Activated T-cell treated with anti-CD3 and anti-CD28 coated beads, Interleukin-2, amount 50 U/mL, for 72 hours (primary cell): Measurements from ENCODE around the gene ZNF516. TPM values are rescaled to one million over a fixed set of nuclear protein-coding genes. Genes with fewer than 3 reads are reported as not detected.

Source experiments
- ATAC-seq, 2 donors: fragments of 150-1000 bp; cut with Tn5 transposase; replicated peaks in 1 of 2; 2 replicates each; pipeline ENCODE4 v1.10.0; 2021; ENCODE audit warnings: moderate library complexity in 2 of 2, mild to moderate bottlenecking in 1 of 2
- DNase-seq, 2 donors: peaks; one replicate each; pipeline ENCODE4 v3.0.0; 2021 to 2022; ENCODE audit warnings: mixed read lengths in 1 of 2
- H3K27ac Mint-ChIP-seq: one replicate; pipeline ENCODE4 v1.8.0; 2022; ENCODE audit warnings: mild to moderate bottlenecking, moderate library complexity, mixed read lengths
- H3K27me3 Mint-ChIP-seq: one replicate; pipeline ENCODE4 v1.8.0; 2022; ENCODE audit warnings: low read depth, mixed read lengths
- H3K36me3 Mint-ChIP-seq, 2 donors: one replicate each; pipeline ENCODE4 v1.8.0; 2022; ENCODE audit warnings: mixed read lengths in 2 of 2, mild to moderate bottlenecking in 1 of 2; ENCODE audit not compliant: insufficient read depth in 2 of 2
- H3K4me1 Mint-ChIP-seq: one replicate; pipeline ENCODE4 v1.8.0; 2022; ENCODE audit warnings: low read depth, mixed read lengths
- H3K4me3 Mint-ChIP-seq, 2 donors: one replicate each; pipeline ENCODE4 v1.8.0; 2022; ENCODE audit warnings: mild to moderate bottlenecking in 2 of 2, mixed read lengths in 2 of 2, moderate library complexity in 2 of 2
- H3K9me3 Mint-ChIP-seq, 2 donors: one replicate each; pipeline ENCODE4 v1.8.0; 2022; ENCODE audit warnings: mixed read lengths in 2 of 2
- total RNA-seq, 2 donors: library from RNA; stranded (reverse); gene quantifications; one replicate each; pipeline ENCODE4 v1.2.3, GENCODE V29; 2022

ZNF516 gene
- total RNA-seq, 2 donors from 2014 or later: 13.2 to 13.9 TPM

DNA sequence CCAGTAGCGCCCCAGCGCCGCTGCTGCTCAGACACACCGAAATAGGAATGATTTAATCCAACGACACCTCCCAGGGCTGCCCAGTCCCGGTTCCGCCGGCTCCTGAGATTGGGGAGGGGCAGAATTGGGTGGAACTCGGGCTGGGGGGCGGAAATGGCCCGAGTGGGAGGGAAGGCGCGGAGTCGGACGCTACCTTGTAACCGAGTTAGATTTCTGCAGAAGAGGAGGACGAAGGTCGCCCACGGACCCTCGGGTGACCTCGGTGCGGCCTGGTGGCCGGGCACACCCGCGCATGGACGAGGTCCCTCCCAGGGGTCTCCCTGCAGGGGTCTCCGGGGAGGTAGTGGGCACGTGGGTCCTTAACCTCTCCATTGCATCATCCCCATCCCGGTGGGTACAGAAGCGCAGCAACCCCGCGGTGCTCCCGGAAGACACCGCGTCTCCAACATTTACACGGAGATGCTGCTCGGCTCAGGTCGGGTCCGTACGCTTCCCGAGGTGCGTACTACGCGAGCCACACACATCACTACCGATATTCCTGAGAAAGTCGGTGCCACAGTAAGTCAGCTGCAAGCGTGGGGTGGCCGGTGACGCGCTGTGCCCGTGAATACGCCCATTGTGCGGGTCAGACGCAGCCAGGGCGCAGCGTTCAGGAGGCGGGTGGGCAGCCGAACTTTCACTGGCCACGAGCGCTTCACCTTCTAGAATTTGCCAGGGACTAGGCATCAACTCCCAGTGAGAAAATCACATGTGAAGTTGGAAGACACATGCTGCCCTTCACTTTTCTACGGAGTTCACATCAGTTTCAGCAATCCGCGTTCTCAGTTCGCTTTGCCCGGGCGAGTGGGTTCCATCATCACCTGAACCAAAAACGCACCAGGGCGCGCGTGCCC is 3.0 kb downstream of the ZNF516 start:
- peaks cover 25% of the 10 kb centered on the region for H3K27me3 Mint-ChIP-seq
- ATAC-seq: peak; percentile 14 to 18
- H3K9me3 Mint-ChIP-seq: no peaks in the 10 kb centered on the region
- H3K36me3 Mint-ChIP-seq: peaks cover 4 to 12% of the 10 kb centered on the region in 2 donors
- peak overlapping the region; percentile 95 to 100 for H3K4me3 Mint-ChIP-seq
- H3K27ac Mint-ChIP-seq: peak overlapping the region; percentile 86
- H3K4me1 Mint-ChIP-seq: peaks cover 41% of the 10 kb centered on the region
- peak; percentile 46 to 49 for DNase-seq

DNA sequence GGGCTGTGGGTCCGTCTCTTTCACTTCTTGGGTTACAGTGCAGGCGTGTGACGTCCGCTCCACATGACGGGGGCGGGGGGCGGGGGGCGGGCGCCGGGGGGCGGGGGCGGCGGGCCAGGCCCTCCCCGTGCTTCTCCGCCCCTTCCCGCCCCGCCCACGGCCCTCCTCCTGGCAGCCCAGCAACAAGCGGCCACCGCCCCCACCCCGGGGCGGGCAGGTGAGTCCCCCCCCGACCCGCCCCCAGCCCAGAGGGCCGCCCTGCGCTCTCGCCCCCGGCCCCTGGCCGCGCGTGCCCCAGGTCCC is 3.6 kb downstream of the ZNF516 start:
- Mint-ChIP-seq H3K27ac (no peak overlapping the region), H3K4me3 (peak overlapping the region; percentile 95 to 100), H3K27me3 (peaks cover 25% of the 10 kb centered on the region), H3K4me1 (peaks cover 45% of the 10 kb centered on the region), H3K9me3 (no peaks in the 10 kb centered on the region), H3K36me3 (peaks cover 4 to 12% of the 10 kb centered on the region in 2 donors)
- peak; percentile 63 to 65 for DNase-seq
- peak; percentile 31 to 32 for ATAC-seq

DNA sequence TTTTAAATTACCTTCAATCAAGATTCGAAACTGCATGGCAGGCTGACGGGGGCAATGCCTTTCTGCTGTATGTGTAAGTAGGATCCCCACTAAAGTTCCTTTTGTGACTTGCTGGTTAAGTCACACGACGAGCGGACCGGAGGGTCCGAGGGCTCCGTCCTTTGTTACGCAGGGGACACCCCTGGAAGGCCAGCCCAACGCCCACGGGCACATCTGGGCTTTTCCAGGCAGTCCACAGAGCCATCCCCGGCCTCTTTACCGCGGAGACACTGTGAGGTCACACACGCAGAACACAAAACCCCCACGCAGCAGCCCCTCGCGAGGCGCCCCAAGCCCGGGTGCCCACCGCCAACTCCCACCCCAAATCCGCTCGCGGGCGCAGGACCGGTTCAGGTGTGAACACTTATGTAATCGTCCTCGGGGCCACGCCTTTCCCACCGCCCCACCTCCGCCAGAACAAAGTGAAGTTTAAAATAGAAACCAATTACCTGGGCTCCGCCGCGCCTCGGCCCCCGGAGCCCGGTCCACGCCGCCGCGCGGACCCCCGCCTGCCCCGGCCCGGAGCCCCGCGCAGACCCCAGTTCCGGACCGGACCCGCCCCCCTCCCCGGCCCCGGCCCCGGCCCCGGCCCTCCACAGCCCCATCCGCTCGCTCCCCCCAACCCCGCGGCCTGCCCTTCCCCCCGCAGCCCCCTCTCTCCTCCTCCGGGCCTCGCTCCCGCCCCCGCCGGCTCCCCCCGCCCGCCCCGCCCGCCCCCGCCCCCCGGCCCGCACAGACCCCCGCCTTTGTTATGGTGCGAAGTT is 4.2 kb downstream of the ZNF516 start:
- H3K27me3 Mint-ChIP-seq: peaks cover 26% of the 10 kb centered on the region
- peak overlapping the region; percentile 74 for H3K27ac Mint-ChIP-seq
- H3K36me3 Mint-ChIP-seq: peaks cover 4 to 10% of the 10 kb centered on the region in 2 donors
- peak overlapping the region; percentile 91 to 94 for H3K4me3 Mint-ChIP-seq
- ATAC-seq (no peak), DNase-seq (peak; percentile 40 to 46)
- no peaks in the 10 kb centered on the region for H3K9me3 Mint-ChIP-seq
- H3K4me1 Mint-ChIP-seq: peaks cover 46% of the 10 kb centered on the region

DNA sequence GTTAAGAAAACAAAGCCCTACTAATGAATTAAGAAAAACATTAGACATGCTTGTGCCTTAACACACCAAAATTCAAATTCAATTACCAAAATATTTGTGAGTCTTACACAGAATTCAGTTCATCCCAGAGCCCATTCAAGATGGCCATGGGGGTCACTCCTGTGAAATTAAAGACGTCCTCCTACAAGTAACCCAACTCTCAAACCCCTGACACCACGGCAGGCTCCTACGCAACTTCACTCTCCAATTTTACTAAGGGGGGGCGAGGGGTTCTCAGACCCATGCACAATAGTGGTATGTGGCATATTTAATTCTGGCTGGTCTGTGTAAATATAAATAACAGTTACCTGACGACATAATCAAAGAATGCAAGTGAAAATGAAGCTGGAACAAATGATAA is 5.0 kb downstream of the ZNF516 start:
- peaks cover 4 to 8% of the 10 kb centered on the region in 2 donors for H3K36me3 Mint-ChIP-seq
- H3K9me3 Mint-ChIP-seq: no peaks in the 10 kb centered on the region
- peaks cover 26% of the 10 kb centered on the region for H3K27me3 Mint-ChIP-seq
- H3K4me1 Mint-ChIP-seq: peaks cover 40% of the 10 kb centered on the region
- H3K27ac Mint-ChIP-seq: no peak overlapping the region
- peak overlapping the region; percentile 91 to 94 for H3K4me3 Mint-ChIP-seq
- ATAC-seq: no peak
- DNase-seq: no peak

DNA sequence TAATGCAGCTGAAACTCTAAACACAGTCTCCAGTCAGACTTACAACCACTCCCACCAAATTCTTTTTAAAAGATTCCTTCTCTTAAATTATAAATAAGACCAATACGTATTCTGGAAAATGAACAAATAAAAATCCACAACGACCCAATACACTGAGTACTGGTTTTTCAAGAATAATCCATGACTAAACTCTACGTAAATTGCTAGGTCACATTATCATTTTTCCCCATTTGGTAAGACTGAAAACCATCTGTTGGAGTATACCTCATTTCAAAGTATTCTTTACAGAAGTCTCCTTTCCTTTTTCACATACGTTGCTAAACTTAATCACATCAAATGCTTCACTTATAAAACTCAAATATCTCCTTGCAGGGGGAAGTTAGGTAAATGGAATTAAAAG is 6.0 kb downstream of the ZNF516 start:
- H3K4me1 Mint-ChIP-seq: peaks cover 40% of the 10 kb centered on the region
- H3K4me3 Mint-ChIP-seq: no peak overlapping the region
- DNase-seq: no peak
- H3K27me3 Mint-ChIP-seq: peaks cover 26% of the 10 kb centered on the region
- ATAC-seq: no peak
- H3K9me3 Mint-ChIP-seq: no peaks in the 10 kb centered on the region
- no peak overlapping the region for H3K27ac Mint-ChIP-seq
- H3K36me3 Mint-ChIP-seq: peaks cover 4 to 8% of the 10 kb centered on the region in 2 donors

DNA sequence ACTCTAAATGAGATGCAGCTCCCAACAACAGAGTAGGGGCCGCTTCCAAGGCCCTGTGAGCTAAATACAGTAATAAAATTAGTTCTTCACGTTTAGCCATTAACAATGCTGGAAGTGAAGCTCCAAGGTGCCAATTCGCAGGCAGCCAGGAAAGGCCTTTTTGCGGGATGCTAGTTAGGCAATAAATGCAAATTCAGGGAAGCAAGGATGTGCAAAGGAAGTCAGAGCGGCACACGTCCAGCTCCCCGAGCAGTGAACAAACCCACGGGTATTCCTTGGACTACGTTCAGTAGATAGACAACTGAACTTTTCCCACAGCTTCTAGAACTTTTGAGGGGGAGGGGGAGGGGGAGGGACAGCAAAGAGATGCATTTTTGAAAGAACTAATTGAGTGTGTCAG is 6.9 kb downstream of the ZNF516 start:
- DNase-seq (no peak), ATAC-seq (no peak)
- peaks cover 18% of the 10 kb centered on the region for H3K27me3 Mint-ChIP-seq
- H3K36me3 Mint-ChIP-seq: peaks cover 0 to 8% of the 10 kb centered on the region in 2 donors
- H3K4me3 Mint-ChIP-seq: no peak overlapping the region
- H3K27ac Mint-ChIP-seq: no peak overlapping the region
- H3K9me3 Mint-ChIP-seq: no peaks in the 10 kb centered on the region
- H3K4me1 Mint-ChIP-seq: peaks cover 33% of the 10 kb centered on the region

DNA sequence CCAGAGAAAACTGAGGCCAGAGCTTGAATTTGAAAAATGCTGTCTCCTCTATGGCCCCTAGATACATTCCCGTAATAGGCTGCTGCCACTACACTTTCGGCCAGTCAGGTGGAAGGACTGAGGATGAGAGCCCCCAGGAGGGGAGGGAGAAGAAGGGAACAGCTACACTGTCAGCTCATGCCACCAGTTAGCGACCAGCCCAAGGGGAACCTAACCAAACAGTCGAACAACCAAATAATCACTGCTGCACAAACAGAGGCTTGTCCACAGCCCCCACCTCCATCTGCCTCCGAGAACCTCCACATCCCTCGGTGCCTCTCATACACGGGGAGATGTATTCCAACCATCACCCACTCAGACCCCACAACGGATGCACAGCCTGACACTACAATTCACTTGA is 7.3 kb downstream of the ZNF516 start:
- Mint-ChIP-seq H3K4me3 (no peak overlapping the region), H3K27ac (no peak overlapping the region), H3K4me1 (peaks cover 29% of the 10 kb centered on the region), H3K36me3 (peaks cover 0 to 8% of the 10 kb centered on the region in 2 donors), H3K27me3 (peaks cover 17% of the 10 kb centered on the region), H3K9me3 (no peaks in the 10 kb centered on the region)
- no peak for ATAC-seq
- no peak for DNase-seq

DNA sequence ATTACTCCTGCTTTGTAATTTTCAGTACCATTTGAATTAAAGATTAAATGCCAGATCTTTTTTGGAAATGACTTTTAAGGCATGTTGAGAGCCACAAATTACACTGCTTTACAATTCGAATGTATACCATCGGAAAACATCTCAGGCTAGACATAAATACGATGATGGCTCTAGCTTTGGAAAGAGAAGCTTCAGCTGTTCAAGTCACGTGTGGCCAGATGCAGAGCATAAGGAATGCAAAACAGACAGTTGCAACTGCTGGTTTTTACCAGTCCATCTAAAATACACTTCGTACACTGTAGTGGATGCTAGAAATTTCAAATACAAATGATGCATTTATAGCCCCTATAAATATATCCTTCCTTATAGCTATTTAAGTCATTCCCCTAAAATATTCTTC is 8.0 kb downstream of the ZNF516 start:
- Mint-ChIP-seq H3K27ac (no peak overlapping the region), H3K36me3 (peaks cover 0 to 4% of the 10 kb centered on the region in 2 donors), H3K4me1 (peaks cover 23% of the 10 kb centered on the region), H3K27me3 (peaks cover 17% of the 10 kb centered on the region), H3K9me3 (no peaks in the 10 kb centered on the region), H3K4me3 (no peak overlapping the region)
- DNase-seq: no peak
- no peak for ATAC-seq

DNA sequence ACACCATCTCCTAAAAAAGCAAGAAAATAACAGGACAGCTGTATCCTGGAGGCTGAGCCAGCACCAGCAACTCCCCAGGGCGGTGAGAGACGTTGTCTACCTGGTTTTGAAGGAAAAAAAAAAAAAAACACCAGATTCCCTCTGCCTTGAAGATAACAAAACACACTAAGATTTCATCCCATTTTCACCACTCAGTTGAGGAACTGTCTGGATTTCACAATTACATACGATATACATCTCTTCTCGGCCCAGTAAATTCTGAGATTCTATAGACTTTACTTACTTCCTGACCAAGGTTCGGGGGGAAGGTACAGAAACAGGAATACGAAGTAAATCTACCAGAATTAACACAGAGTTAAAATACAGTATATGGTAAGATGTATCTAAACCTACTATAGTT is 8.5 kb downstream of the ZNF516 start:
- peaks cover 0 to 3% of the 10 kb centered on the region in 2 donors for H3K36me3 Mint-ChIP-seq

DNA sequence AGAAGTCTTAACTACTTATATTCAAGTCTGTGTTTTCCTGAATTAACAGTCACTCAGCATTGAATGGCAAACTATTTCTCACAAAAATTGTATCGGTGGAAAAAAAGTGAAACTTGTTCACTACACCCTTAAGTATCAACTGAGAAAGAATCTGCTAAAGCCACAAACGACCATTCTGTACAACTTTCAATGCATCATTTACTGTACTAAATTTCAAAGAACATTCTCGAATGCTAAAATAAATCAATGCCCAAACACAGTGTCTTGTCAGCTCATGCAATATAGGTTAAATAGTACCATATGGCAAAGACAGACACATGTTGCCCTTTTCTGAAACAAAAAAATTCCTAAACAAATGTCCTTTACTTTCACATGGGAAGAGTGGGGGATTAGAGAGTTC is 9.0 kb downstream of the ZNF516 start:
- H3K27ac Mint-ChIP-seq: no peak overlapping the region
- H3K27me3 Mint-ChIP-seq: peaks cover 17% of the 10 kb centered on the region
- ATAC-seq: no peak
- H3K4me3 Mint-ChIP-seq: no peak overlapping the region
- H3K9me3 Mint-ChIP-seq: no peaks in the 10 kb centered on the region
- no peak for DNase-seq
- peaks cover 0 to 3% of the 10 kb centered on the region in 2 donors for H3K36me3 Mint-ChIP-seq
- H3K4me1 Mint-ChIP-seq: peaks cover 23% of the 10 kb centered on the region

More for the DNA sequence above, 8.5 kb downstream of the ZNF516 start:
- Mint-ChIP-seq H3K4me3 (no peak overlapping the region), H3K27ac (no peak overlapping the region), H3K9me3 (no peaks in the 10 kb centered on the region), H3K27me3 (peaks cover 17% of the 10 kb centered on the region), H3K4me1 (peaks cover 23% of the 10 kb centered on the region)
- ATAC-seq (no peak), DNase-seq (no peak)

DNA sequence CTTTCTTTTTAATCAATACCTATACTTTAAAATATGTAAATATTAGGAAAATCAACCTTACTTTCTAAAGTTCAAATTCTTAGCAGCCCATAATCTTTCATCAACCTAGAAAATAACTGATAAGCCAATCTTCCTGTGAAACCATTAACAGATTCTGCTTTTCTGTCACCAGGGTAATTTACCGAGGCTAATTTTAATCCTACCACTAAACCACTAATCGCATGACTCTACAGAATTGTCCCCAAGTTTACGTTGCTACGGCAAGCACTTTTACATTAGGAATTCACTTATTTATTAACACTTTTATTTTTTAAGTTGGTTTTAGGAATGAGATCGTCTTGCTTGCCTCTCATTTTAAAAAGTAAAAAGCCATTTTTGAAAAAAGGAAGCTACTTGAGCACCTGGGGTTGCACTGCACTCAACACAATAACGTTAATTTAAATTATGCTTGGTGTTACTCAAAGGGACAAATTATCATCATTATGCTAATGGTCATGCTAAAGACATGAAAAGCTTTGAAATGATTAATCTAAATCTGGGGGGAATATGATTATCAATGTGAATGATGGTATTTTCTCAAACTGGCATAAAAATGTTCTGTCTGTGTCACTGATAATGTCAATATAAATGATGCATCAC is 10.2 kb downstream of the ZNF516 start:
- Mint-ChIP-seq H3K27ac (no peak overlapping the region), H3K4me1 (peaks cover 12% of the 10 kb centered on the region), H3K36me3 (no peaks in the 10 kb centered on the region), H3K4me3 (no peak overlapping the region), H3K9me3 (no peaks in the 10 kb centered on the region), H3K27me3 (peaks cover 13% of the 10 kb centered on the region)
- DNase-seq (no peak), ATAC-seq (no peak)

DNA sequence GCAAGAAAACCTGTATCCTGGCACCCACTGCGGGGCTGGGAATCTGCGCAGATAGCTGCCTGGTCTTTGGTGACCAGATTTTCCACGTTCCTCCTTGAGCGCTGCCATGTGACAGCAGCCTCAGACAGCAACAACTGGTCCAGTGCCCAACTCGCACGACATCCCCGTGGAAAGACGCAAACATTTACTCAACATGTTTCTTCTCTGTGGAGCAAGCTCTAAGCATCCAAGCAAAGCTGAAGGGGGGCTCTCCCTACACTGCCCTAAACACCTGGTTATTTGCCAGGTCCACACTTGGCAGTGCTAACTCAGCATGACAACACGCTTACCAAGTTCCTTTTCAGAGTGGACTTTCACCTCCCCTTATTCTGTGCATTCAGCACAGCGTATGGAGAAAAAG is 11.3 kb downstream of the ZNF516 start:
- H3K9me3 Mint-ChIP-seq: no peaks in the 10 kb centered on the region
- H3K4me3 Mint-ChIP-seq: no peak overlapping the region
- H3K27me3 Mint-ChIP-seq: peaks cover 6% of the 10 kb centered on the region
- peaks cover 5% of the 10 kb centered on the region for H3K4me1 Mint-ChIP-seq
- no peaks in the 10 kb centered on the region for H3K36me3 Mint-ChIP-seq
- H3K27ac Mint-ChIP-seq: no peak overlapping the region
- no peak for DNase-seq
- ATAC-seq: no peak
